NCI-H1048 (cell line): ENCODE data around the gene PDE11A.
"Not testable (repeated sequence)": the region's sequence is repeated elsewhere in the genome, so short reads cannot be mapped to it uniquely, and the experiment has no call there.

Source experiments
- DNase-seq: peaks from one replicate; lab custom pipeline; 2025; lab: John Stamatoyannopoulos, UW

Gene PDE11A

DNA sequence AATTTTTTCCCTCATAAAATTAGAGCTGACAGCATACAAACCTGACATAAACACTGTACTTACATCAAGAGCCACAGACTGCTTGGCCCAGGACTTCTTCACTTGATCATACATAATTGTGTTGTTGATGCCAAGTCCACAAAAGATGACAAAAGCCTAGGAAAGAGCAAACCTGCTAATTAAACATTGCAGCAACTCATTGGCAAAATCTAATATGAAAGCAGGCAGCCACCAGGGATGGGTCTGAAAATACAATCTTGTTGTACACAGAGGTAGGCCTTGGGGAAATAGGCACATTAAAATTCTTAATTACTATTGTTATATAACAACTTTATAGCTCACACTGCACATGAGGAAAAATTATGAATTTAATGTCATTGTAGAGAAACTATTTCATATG is 255.8 kb downstream of the PDE11A start:
- DNase-seq: no peak

DNA sequence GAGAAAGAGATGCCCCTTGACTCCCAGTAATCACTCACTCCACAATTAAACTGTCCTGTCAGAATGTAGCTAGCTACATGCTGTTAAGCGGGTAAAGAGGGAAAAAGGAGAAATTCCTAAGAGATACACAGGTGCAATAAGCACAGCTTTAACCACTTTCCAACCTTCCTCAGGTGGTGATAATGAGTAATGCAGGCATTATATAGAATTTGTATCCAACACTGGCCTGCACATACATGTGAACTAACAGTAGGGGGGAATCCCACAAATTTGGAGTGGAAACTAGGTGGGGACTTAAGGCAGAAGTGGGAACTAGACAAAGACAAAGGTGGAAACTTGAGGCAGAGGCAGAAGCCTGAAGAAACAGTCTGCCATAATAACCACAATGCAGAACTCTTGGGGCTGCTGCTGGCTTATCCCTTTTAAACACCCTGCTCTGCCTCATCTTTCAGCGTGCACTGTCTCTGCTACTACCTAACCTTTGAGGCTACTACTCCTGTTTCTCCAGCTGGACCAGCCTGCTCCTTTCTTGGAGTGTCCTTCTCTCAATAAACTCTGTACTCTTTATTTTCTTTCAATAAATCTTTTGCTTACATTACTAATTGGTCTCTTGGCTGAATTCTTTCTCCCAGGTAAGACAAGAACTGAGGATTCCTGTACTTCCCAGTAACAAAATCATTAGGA is 259.7 kb downstream of the PDE11A start:
- DNase-seq: no peak

DNA sequence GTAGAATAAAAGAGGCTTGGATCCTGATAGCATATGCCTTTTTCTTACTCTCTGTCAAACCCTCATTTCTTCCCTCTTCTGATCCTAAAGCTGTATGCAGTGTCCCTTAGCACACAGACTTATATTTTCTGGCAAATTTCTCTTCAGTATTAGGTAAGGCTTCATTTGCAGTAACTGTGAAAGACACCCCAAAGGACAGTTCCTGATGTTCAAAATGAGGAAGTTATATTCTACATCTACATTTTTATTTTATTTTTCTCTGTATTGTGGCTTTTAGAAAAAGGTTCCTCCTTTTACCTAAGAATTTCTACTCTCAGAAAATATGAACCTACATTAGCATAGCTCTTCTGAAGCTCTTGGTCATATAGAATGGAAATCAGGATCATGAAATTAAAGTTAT is 261.7 kb downstream of the PDE11A start:
- no peak for DNase-seq

DNA sequence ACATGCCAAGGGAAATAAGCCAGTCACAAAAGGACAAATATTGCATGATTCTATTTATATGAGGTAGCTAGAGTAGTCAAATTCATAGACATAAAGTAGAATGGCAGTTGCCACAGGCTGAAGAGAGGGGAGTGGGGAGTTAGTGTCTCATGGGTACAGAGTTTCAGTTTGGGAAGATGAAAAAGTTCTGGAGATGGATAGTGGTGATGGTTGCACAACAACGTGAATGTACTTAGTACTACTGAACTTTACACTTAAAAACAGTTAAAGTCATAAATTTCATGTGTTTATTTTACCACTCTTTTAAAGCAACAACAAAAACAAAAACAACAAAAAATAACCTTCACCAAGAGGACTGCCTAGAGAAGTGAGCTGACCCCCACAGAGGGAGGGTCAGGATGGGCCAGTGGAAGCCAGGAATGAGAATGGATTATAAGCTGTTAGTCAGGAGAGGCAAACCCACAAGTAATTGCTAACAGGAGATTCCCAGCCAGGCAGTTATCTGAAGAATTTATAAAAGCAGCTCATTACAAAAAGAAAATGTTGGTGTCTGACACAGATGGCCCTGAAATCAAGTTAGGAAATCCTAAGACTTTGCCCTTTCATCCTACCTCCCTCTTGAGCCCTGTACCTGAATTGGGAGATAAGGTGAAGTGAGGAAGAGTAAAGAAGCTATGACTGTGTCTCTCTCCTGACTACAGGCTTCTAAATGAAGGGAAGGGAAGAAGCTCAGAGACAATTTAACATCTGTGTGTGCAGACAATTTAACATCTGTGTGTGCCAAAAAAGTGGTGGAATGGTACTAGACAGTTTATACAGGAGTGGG is 263.4 kb downstream of the PDE11A start:
- DNase-seq: no peak

DNA sequence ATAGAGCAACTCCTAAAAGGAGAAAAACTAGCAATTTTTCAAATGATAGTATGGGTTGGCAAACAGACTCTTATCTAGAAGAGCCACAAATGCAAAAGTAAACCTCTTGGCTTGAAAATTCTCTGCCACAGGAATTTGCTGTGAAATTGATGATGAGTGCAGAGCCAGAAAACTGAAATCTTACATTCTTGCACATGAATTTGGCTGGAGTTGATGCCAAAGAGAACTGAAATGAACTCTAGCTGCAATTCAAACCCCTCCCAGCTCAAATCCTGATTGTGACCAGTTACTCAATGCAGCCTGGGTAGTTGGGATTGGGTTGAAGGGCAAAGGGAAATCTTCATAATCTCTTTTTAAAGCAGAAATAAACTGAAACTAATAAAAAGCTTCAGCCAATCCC is 266.6 kb downstream of the PDE11A start:
- DNase-seq: no peak

DNA sequence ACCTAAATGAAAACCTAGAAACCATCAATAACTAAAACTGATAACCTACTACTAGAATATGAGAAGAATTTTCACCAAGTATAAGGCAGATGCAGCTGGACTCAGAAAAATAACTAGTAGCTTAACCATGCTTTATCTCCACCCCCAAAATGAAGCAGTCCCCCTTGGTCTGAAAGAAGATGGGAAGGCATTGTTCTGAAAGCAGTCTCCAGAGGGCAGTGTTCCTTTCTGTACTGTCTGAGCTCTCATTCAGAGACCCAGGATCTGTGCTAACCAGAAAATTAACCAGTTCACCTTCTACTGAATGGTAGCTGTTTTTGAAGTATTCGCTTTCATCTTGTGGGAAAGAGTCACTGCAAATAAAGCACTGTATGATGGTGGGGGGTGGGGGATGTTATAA is 273.0 kb downstream of the PDE11A start:
- DNase-seq: no peak

DNA sequence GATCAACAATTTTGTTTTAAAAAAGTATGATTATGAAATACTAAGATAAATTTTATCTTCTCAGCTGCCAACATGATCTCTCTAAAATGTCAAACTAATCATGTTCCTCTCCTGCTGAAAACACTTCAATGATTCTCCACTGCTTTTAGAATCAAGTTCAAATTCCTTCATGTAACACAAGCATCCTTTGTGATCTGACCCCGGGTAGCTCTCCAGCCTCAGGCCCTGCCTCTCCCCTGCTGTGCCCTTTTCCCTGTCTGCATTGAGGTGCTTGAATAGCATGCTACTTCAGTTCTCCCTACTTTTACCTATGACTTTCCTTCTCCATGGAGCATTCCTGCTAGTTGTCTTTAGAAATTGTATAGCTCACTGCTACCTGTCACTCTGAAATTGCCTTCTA is 274.8 kb downstream of the PDE11A start:
- no peak for DNase-seq

DNA sequence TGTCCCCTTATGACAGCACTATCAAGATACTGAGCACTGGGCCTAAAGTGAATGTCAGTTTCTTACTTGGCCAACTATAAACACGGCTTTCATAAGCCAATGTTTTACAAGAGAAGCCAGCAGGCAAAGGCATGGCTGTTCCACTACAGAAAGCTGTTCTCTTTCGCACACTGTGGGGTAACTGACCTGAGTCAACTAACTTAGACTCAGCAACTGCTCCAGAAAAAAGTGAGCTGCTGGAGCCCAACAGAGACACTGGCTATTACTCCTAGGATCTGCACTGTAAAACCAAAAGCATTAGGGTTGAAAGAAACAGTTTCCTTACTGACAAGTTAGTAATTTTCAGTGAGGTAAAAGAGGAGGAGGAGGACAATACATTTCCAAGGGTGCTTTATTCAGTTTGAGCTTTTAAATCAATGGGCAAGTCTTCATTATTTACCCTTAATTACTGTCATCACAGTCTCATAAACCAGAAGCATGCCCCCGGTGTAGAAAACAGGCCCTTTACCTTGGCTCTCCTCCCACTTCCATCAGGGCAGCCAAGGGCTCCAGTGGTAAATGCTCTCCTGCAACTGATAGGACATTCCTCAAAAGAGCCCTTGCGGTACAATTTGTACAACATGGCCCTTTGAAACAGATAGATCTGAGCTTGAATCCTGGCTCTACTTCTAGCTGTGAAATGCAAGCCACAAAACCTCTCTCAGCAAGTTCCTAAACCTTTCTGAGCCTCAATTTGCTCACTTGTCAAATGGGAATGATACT is 275.7 kb downstream of the PDE11A start:
- no peak for DNase-seq

DNA sequence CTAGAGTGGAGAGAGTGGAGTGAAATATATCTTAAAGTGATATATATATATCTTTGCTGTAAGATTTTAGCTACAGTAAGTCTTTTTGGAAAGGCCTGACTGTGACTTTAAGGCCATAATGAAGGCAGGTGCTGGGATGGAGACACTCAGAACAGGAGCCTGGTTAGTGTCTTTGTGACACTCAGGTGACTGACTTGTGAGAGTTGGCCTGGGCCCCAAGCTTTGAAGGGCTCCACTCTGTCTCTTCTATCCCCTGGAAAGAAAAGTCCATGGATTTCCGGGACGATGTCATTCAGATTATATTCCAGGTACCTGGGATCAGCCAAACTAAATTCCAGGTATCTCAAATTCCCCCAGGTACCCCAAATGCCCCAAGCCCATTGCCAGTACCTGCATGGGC is 276.6 kb downstream of the PDE11A start:
- DNase-seq: no peak

DNA sequence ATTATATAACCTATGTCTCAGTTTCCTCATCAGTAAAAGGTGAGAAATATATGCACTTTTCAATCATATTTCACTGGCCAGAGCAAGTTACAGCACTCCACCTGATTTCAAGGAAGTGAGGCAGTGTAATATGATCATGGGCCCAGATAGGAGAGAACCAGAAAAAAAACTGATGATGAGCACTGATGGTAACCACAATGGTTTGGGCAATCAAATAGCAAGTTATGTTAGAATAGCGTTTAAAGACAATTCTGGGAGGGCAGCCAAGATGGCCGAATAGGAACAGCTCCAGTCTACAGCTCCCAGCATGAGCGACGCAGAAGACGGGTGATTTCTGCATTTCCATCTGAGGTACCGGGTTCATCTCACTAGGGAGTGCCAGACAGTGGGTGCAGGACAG is 287.4 kb downstream of the PDE11A start:
- DNase-seq: not testable (repeated sequence)

DNA sequence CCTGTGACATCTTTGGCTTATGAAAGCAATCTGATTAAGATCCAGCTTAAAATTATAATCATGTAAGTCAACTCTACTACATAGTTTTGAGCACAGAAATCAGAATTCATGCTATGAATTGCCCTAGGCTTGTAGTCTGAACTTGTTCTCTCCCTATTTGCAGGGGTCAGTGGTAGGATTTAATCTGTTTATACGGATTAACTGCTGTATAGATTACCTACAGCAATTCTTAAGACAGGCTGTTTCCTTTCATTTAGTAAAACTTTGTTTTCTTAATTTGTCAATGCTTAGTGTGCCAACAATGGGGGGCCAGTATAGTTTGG is 287.9 kb downstream of the PDE11A start:
- DNase-seq: no peak

DNA sequence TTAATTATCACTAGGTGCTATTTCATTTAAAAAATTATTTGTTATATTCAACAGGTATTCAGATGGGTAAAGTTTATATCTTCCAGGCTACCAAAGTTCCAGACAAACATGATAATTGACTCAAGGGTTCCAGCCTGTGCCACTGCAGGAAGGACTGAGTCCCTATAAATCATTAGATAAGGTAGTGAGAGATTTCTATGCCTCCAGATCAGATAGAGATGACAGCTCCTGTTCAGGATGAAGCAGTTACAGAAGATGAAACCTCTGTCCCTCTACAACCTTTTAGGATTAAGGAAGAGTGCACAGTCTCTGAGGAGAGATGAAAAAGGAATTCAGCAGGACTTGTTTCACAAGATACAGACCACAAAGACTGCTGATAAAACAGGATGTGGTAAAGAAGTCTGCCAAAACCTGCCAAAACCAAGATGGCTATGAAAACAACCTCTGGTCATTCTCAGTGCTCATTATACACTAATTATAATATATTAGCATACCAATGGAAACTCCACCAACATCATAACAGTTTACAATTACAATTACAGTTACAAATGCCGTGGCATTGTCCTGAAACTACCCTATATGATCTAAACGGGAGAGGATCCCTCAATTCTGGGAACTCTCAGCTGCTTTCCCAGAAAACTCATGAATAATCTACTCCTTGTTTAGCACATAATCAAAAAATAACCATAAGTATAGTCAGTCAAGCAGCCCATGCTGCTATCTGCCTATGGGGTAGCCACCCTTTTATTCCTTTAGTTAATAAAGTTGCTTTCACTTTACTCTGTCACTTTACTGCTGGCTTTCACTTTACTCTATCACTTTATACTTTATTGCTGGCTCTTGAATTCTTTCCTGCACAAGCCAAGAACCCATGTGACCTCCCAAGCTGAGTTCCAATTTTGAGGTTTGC is 288.5 kb downstream of the PDE11A start:
- DNase-seq: no peak

DNA sequence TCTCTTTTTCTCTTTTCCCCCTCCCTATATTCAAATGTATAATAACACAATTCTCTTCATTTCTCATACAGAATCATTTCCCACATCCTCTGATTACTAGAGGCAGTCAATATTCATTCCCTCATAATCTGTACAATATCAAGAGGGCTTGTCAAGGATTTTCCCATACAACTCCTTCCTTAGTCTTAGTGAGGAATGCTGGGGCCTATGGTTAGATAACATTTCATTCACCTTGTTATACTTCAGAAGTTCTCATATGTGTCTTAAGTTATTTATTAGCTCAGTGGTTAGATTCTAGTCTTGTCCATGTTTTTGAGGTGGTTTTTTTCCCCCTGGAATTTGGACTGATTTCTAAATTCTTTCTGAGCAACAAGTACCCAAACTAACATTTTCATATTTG is 289.5 kb downstream of the PDE11A start:
- DNase-seq: no peak

DNA sequence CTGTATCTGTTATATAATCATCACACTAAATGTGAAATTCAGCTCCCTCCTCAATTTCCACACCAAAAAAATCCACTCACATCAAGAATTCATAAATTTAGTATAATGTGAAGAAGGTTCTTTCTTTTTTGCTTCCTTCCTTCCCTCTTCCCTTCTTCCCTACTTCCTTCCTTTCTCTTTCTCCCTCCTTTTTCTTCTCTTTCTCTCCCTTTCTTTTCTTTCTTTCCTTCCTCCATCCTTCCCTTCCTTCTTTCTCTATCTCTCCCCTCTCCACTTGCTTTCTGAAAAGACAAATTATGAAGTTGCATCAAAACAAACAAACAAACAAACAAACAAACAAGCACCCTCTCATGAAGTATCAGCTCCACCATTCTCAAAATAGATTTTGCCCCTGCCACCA is 290.0 kb downstream of the PDE11A start:
- DNase-seq: no peak

DNA sequence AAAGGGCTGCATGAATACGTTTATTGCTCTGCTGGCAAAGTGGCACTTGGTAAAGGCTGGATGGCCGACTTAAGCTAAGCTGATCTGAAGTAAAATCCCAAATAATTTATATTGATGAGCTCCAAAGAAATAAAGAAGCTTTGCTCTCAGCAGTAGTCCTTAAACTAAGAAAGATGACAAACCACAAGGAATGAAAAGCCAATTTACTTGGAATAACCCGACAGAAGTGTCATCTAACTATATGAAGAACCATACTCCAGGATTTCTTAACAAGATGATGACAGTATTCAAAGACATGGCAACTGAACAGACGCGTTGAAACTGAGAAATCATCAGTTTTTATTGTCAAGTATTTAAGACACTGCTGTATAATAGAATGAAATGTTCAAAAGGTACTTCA is 294.1 kb downstream of the PDE11A start:
- no peak for DNase-seq

DNA sequence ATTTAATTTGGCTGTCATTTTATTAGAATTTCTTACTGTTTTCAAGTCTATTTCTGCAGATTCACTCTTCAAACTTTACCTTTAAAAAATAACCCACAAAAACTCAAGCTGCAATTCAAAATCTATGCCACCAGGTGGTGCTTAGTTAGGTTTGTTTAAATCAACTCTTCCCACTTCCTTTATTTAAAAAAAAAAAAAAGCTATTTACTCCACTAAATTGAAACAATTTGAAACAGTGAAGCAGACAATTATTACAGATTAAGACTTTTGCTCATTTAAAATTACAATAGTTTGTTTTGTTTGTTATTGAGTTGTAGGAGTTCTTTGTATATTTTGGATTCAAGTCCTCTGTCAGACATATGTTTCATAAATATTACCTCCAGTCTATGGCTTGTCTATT is 300.0 kb downstream of the PDE11A start:
- DNase-seq: no peak

DNA sequence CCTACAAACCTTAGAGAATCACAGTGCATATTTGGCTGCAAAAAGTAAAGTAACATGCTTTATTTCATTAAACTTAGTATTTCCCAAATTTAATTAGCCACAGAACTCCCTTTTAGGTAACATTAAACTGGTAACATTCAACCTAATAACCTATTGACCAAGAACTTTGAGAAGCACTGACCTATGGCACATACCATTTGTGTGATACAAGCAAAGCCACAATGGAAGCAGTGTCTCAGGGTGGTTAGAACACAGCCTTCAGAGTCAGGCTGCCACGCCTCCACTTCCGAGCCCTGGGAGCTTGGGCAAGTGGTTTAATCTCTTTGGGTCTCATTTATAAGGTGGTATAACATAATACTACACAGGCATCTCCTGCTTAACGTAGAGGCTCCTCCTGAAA is 301.4 kb downstream of the PDE11A start:
- no peak for DNase-seq

DNA sequence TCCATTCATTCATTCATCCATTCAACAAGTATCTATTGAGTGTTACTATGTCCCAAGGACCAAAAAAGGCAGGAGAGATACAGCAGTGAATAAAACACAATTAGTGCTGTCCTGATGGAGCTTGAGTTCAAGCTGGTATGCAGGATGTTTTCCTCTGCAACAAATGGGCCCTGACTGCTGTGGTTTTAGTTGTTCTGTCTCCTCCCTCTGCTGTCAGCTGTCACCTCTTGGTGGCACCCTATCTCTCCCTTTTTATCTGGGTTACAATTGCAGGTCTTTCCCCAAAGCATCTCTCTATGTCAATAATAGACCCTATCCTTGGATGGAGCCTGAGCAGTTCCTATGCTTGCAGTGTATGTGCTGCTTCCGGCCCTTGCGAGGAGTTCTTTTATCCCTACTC is 304.8 kb downstream of the PDE11A start:
- DNase-seq: no peak

DNA sequence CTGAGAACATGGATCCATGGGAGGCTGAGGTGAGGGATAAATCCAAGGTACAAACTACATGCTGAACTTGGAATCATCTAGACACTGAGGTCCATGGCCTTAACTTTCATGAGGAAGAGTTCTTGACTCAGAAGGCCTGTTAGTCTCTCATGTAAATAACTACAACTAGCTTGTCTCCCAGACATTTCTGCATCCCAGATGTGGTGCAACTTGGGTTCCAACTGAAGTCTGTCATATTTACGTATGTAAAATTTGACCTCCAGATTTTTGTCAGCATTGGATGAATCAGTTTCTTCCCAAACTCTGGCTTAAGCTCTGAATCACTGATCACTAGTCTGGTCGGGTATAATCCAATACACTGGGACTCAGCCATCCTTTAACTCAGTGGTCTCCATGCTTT is 306.9 kb downstream of the PDE11A start:
- no peak for DNase-seq

DNA sequence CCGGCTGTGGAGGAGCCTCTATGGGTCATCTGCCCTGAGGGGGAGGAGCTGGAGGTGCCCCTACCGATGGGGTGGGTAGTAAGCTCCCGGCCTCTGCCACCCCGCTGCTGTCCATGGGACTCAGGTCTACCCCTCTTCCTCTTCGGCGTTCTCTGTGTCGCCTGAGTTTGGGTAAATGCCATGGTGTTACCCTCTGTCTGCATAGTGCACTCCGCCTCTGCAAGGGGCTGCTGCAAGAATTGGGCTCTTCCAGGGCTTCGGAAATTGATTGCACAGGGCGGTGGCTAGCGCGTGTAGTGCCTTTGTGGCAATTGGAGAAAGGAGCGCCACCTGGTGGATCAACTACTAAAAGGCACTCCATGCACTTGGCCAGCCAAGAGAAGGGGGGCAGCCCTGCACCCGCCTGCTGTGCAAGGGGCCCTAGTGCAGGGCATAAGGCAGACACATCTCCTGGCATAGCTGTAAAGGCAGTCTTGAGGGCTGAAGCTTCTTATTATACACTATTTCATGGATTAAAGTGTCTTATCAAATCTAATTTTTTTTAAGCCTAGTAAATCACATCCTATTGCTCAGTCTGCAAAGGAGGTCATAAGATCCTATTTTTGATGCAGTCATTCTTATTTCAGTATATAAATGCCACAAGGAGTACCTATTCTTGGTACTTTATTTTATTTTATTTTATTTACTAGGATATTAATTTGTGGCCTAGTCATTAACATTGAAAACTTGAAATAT is 308.9 kb downstream of the PDE11A start:
- peak; percentile 50 for DNase-seq

DNA sequence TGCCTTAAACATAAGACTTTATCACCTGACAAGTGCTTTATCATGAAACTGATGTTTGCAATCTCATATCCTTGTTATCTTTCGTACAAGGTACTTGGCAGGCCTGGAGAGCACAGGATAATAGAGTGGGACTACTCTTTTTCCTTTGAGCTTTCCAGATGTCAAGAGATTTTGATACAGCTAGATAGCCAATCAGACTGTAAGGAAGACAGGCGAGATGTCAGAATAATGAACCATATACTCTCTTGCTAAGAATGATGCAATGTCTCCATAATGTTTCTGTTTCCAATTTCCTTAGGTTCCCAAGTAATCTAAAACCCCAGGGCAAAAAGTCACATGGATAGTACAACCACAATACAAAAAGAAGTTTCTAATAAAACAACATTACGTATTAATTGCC is 313.1 kb downstream of the PDE11A start:
- no peak for DNase-seq
